Hepatocyte (in vitro differentiated cells): ENCODE results near the gene IL1R2. TPM values are rescaled to one million over a fixed set of nuclear protein-coding genes. Genes with fewer than 3 reads are reported as not detected.

Experiments used
- DNase-seq: peaks from one replicate; pipeline ENCODE4 v3.0.0-alpha.2; 2016; ENCODE audit warnings: low spot score
- H2AFZ ChIP-seq: fragments of 200-600 bp; sonication (generic); 2 replicates; pipeline ENCODE4 v1.6.0; 2016; ENCODE audit warnings: antibody characterized with exemption, mild to moderate bottlenecking
- H3K27ac ChIP-seq: fragments of 200-600 bp; sonication (generic); 2 replicates; pipeline ENCODE4 v1.5.1; 2016; ENCODE audit warnings: mild to moderate bottlenecking
- H3K27me3 ChIP-seq: fragments of 200-600 bp; sonication (generic); 2 replicates; pipeline ENCODE4 v1.6.1; 2016
- H3K36me3 ChIP-seq: fragments of 200-600 bp; sonication (generic); replicated peaks from 2 replicates; pipeline ENCODE4 v1.5.1; 2016; ENCODE audit warnings: low read depth; ENCODE audit not compliant: insufficient read depth
- H3K4me1 ChIP-seq: fragments of 200-600 bp; sonication (generic); 2 replicates; pipeline ENCODE4 v1.5.1; 2016; ENCODE audit warnings: mild to moderate bottlenecking, moderate library complexity; ENCODE audit not compliant: insufficient read depth
- H3K4me2 ChIP-seq: fragments of 200-600 bp; sonication (generic); 2 replicates; pipeline ENCODE4 v1.6.0; 2016
- H3K4me3 ChIP-seq: fragments of 200-600 bp; sonication (generic); 2 replicates; pipeline ENCODE4 v1.5.1; 2016; ENCODE audit warnings: mild to moderate bottlenecking
- H3K79me2 ChIP-seq: fragments of 200-600 bp; sonication (generic); 2 replicates; pipeline ENCODE4 v1.6.0; 2017; ENCODE audit warnings: mild to moderate bottlenecking
- H3K9me2 ChIP-seq: fragments of 200-600 bp; sonication (generic); replicated peaks from 2 replicates; pipeline ENCODE4 v1.6.0; 2017; ENCODE audit warnings: mild to moderate bottlenecking; ENCODE audit not compliant: insufficient read depth
- H3K9me3 ChIP-seq: fragments of 200-600 bp; sonication (generic); 2 replicates; pipeline ENCODE4 v1.5.1; 2016; ENCODE audit warnings: low read depth, mild to moderate bottlenecking
- H4K20me1 ChIP-seq: fragments of 200-600 bp; sonication (generic); 2 replicates; pipeline ENCODE4 v1.6.0; 2016; ENCODE audit warnings: mild to moderate bottlenecking; ENCODE audit not compliant: insufficient read depth, poor library complexity, severe bottlenecking
- CTCF ChIP-seq: fragments of 200-600 bp; sonication (generic); IDR thresholded peaks from 2 replicates; pipeline ENCODE4 v1.5.1; 2016; ENCODE audit warnings: antibody characterized with exemption, mild to moderate bottlenecking; ENCODE audit not compliant: poor library complexity
- EZH2 ChIP-seq: fragments of 200-600 bp; sonication (generic); IDR thresholded peaks from 2 replicates; pipeline ENCODE4 v1.6.1; 2016; ENCODE audit warnings: antibody characterized with exemption, mild to moderate bottlenecking, borderline replicate concordance
- EZH2phosphoT487 ChIP-seq: fragments of 200-600 bp; sonication (generic); IDR thresholded peaks from one replicate; pipeline ENCODE4 v1.6.1; 2018; ENCODE audit warnings: antibody characterized with exemption, mild to moderate bottlenecking, low read depth, moderate library complexity; ENCODE audit not compliant: unreplicated experiment, severe bottlenecking
- WGBS: methylation state at CpG from one replicate; pipeline ENCODE4 v1.1.6; 2016; ENCODE audit warnings: low lambda C conversion rate; ENCODE audit errors: missing lambda C conversion rate; 5-methylcytosine and 5-hydroxymethylcytosine counted together
- polyA plus RNA-seq: library from polyadenylated mRNA; unstranded; fragments of >200 nt; fragmentation: Nextera tagmentation; extraction: Ambion mirVana; gene quantifications from 2 replicates; pipeline ENCODE4 v1.2.1, GENCODE V29; 2016
- total RNA-seq: library from RNA; depleted of rRNA; stranded (reverse); fragments of >200 nt; gene quantifications from 2 replicates; pipeline ENCODE4 v1.2.3, GENCODE V29; 2014

The IL1R2 gene
- total and polyA plus RNA-seq, 2 experiments from 2014 or later: 1.3 to 5.8 TPM

GRCh38 chr2:101947374-101947773 lies 44.4 kb upstream of the IL1R2 start:
- H3K36me3 ChIP-seq: no peaks in the 10 kb centered on the region
- no peaks in the 10 kb centered on the region for H3K79me2 ChIP-seq
- no peak for TF ChIP-seq EZH2phosphoT487
- H3K4me3 ChIP-seq: no peak overlapping the region
- H3K9me3 ChIP-seq: no peaks in the 10 kb centered on the region
- WGBS: 81% methylated on average over 3 of the region's 3 CpGs
- H3K4me2 ChIP-seq: no peak overlapping the region
- H4K20me1 ChIP-seq: no peaks in the 10 kb centered on the region
- no peaks in the 10 kb centered on the region for H3K4me1 ChIP-seq
- H3K27me3 ChIP-seq: no peaks in the 10 kb centered on the region
- no peak overlapping the region for H2AFZ ChIP-seq
- no peaks in the 10 kb centered on the region for H3K9me2 ChIP-seq
- no peak for DNase-seq
- H3K27ac ChIP-seq: no peak overlapping the region

- Histone ChIP-seq H3K9me3 (no peaks in the 10 kb centered on the region), H3K4me1 (no peaks in the 10 kb centered on the region), H4K20me1 (no peaks in the 10 kb centered on the region), H3K27me3 (no peaks in the 10 kb centered on the region), H3K27ac (no peak overlapping the region), H3K4me3 (no peak overlapping the region), H3K4me2 (no peak overlapping the region), H3K9me2 (no peaks in the 10 kb centered on the region), H3K79me2 (no peaks in the 10 kb centered on the region), H3K36me3 (no peaks in the 10 kb centered on the region), H2AFZ (no peak overlapping the region)
- no peak for DNase-seq
- TF ChIP-seq EZH2phosphoT487 (no peak), EZH2 (no peak), CTCF (no peak)
These were observed 43.1 kb upstream of the IL1R2 start for GRCh38 chr2:101948625-101949155.

GRCh38 chr2:101949304-101949703 lies 42.5 kb upstream of the IL1R2 start:
- no peaks in the 10 kb centered on the region for H4K20me1 ChIP-seq
- no peak for TF ChIP-seq CTCF
- no peak for TF ChIP-seq EZH2
- no peaks in the 10 kb centered on the region for H3K36me3 ChIP-seq
- H3K4me2 ChIP-seq: no peak overlapping the region
- H3K9me2 ChIP-seq: no peaks in the 10 kb centered on the region
- no peaks in the 10 kb centered on the region for H3K27me3 ChIP-seq
- no peak for DNase-seq
- no peak overlapping the region for H3K27ac ChIP-seq
- no peaks in the 10 kb centered on the region for H3K4me1 ChIP-seq
- 100% methylated on average over 1 of the region's 1 CpG for WGBS
- no peak overlapping the region for H2AFZ ChIP-seq
- H3K9me3 ChIP-seq: no peaks in the 10 kb centered on the region
- H3K4me3 ChIP-seq: no peak overlapping the region
- H3K79me2 ChIP-seq: no peaks in the 10 kb centered on the region

- no peaks in the 10 kb centered on the region for H3K9me2 ChIP-seq
- H3K4me2 ChIP-seq: no peak overlapping the region
- no peak for DNase-seq
- no peaks in the 10 kb centered on the region for H3K4me1 ChIP-seq
- no peaks in the 10 kb centered on the region for H3K36me3 ChIP-seq
- no peaks in the 10 kb centered on the region for H4K20me1 ChIP-seq
- H2AFZ ChIP-seq: no peak overlapping the region
- WGBS: 83% methylated on average over 1 of the region's 1 CpG
- H3K27ac ChIP-seq: no peak overlapping the region
- TF ChIP-seq CTCF: no peak
- no peak for TF ChIP-seq EZH2
- no peaks in the 10 kb centered on the region for H3K27me3 ChIP-seq
- H3K79me2 ChIP-seq: no peaks in the 10 kb centered on the region
- no peaks in the 10 kb centered on the region for H3K9me3 ChIP-seq
- no peak overlapping the region for H3K4me3 ChIP-seq
These were observed 40.5 kb upstream of the IL1R2 start for GRCh38 chr2:101951296-101951695.
